ENCODE results near the gene UBA6.
A peak's percentile ranks its signal among the peaks of the same experiment; 100 is the strongest.
"Not testable (repeated sequence)": the region's sequence is repeated elsewhere in the genome, so short reads cannot be mapped to it uniquely, and the experiment has no call there.

Gene UBA6

DNA sequence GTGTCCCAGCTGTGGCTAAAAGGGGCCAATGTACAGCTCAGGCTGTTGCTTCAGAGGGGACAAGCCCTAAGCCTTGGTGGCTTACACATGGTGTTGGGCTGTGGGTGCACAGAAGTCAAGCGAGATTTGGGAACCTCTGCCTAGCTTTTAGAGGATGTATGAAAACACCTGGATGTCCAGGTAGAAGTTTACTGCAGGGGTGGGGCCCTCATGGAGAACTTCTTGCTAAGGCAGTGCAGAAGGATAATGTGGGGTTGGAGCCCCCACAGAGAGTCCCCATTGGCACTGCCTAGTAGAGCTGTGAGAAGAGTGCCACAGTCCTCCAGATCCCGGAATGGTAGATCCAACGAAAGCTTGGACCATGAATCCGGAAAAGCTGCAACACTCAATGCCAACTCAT lies 40.5 kb downstream of the UBA6 start:
- DNase-seq (ENCODE audit: low read depth), result no peak

DNA sequence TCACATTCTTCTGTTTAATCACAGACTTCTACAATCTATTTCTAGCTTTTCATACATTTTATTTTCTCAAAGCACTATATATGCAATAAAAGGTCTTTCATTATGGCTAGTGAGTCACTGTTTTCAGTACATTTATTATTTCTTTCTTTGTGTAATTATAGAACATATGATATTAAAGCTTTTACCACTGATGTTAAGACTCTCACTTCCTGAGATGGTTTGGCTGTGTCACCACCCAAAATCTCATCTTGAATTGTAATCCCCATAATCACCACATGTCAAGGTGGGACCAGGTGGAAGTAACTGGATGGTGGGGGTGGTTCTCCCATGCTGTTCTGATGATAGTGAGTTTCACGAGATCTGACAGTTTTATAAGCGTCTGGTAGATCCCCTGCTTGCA lies 41.9 kb downstream of the UBA6 start:
- no peak for DNase-seq (ENCODE audit: low read depth)

DNA sequence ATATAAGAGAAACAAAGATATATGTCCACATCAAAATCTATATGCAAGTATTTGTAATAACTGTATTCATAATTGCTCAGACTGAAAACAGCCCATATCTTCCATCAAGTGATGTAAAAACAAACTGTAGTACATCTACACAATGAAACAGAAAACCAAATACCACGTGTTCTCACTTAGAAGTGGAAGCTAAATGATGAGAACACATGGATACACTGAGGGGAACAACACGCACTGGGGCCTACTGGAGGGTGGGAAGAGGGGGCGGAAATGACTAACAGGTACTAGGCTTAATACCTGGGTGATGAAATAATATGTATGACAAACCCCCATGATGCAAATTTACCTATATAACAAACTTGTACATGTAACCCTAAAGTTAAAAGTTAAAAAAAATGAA lies 42.7 kb downstream of the UBA6 start:
- no peak for DNase-seq (ENCODE audit: low read depth)

DNA sequence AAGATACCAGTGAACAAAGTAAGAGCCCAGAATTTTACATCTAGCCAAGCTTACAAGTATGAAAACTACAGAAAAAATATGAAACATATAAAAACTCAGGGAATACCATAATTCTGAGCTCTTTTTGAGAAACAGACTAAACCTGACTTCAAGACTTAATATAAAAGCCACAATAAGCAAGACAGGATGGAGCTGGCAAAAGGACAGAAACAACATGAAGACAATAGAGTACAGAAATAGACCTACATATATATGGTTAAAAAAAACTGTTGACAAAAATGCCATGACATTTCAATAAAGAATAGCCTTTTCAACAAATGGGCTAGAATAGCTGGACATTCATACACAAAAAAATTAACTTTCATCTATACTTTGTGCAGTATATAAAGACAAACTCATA lies 49.4 kb downstream of the UBA6 start:
- no peak for DNase-seq (ENCODE audit: low read depth)

DNA sequence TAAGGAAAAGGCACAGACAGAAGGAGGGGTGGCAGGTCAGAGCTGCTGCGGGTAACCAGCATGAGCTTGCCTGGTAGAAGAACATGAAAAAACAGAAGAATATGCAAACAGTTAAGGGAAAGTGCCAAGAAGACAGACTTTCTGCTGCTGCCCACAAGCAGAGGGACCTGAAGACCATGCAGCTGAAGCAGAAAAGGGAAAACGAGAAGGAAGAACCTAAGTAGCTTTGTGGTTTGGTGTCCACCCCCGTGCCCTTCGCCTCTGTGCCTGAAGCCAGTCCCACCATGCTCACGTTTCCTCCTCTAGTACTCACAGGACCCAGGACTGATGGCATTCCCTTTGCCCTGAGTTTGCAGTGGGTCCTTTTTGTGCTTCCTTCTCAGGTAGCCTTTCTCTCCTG lies 62.8 kb downstream of the UBA6 start:
- no peak for DNase-seq (ENCODE audit: low read depth)

DNA sequence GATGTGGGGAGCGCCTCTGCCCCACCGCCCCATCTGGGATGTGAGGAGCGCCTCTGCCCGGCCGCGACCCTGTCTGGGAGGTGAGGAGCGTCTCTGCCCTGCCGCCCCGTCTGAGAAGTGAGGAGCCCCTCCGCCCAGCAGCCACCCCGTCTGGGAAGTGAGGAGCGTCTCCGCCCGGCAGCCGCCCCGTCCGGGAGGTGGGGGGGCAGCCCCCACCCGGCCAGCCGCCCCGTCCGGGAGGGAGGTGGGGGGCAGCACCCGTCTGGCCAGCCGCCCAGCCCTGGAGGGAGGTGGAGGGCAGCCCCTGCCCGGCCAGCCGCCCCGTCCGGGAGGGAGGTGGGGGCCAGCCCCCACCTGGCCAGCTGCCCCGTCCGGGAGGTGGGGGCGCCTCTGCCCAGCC lies 64.0 kb downstream of the UBA6 start:
- DNase-seq (ENCODE audit: low read depth), result not testable (repeated sequence)

DNA sequence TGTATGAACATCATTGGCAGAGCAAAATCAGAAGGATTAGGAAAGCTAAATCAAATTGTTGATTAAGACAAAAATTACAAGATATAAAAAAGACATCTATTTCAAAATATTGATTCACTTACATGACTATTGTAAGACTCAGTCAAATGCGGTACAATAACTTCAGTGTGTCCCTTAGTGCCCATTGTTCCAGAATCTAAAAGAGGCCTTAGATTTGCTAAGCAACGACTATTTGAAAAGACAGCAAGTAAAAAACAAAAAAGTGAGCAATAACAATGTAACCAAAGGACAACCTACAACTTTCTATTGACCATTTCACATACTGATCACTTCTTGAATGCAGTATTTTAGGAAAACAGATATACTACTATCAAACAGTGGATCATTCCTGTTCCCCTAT lies 65.6 kb downstream of the UBA6 start:
- no peak for DNase-seq (ENCODE audit: low read depth)

DNA sequence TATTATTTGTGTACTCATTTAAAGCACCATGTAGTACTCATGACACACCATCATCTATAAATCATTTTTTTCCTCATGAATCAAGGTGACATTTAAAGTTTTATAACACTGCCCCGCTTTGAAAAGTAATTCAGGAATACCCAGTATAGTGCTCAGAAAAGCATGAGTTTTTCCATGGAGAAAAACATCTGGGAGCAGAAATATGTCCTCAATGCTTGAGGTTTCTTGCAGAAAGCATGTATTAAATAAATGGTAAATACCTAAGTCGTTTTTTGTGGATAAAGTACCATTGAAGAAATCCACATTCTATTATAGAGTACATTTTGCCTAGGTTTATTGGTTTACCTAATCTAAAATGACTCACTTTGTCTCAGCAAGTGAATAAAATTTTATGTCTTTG lies 66.2 kb downstream of the UBA6 start:
- no peak for DNase-seq (ENCODE audit: low read depth)

DNA sequence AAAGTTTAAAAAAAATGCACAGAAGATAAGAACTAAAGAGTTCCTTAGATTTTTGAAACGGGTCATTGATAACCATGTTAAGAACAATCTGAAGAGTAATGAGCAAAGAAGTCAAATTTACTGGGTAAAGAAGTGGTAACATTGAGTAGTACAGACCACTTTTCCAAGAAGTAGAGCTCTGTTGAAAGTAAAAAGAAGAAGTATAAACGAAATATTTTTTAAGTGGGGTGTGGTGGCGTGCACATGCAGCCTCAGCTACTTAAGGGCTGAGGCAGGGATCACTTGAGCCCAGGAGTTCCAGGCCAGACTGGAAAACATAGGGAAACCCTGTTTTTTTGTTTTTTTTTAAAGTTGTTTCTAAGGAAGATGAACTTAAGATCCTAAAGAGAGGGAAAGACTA lies 68.5 kb downstream of the UBA6 start:
- no peak for DNase-seq (ENCODE audit: low read depth)

DNA sequence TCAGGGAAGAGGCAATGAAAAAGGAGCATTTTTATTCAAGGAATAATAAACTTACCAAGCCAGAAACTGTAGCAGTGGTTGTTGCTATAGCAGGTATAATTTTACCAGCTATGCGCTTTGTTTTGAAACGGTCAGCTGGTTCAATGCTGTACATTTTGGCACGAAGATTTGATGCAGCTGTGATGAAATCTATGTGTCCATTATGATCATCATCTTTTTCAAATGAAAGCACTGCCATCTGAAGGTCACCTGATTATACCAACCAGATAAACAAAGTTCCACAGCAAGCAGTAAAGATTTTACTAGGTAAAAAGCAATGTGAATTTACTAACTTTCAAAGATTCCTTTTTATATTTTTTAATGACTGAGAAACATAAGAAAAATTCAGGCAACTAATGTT lies 76.0 kb downstream of the UBA6 start:
- no peak for DNase-seq (ENCODE audit: low read depth)

DNA sequence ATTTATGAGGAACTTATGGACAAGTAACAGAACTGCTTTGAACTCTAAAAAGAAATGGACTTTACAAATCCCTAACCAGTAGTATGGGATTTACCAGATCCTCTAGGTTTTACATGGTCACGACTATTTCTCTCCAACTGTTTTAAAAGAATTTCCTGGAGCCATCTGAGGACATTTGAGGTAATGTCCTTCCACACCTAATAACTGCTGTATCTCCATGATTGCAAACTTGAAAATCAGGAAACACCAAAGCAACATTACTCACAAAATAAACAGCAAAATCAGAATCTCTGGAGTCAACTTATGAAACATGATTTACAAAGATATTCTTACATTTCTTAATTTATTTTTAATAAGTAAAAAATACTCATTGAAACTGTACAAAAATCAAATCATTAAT lies 84.5 kb downstream of the UBA6 start:
- no peak for DNase-seq (ENCODE audit: low read depth)

DNA sequence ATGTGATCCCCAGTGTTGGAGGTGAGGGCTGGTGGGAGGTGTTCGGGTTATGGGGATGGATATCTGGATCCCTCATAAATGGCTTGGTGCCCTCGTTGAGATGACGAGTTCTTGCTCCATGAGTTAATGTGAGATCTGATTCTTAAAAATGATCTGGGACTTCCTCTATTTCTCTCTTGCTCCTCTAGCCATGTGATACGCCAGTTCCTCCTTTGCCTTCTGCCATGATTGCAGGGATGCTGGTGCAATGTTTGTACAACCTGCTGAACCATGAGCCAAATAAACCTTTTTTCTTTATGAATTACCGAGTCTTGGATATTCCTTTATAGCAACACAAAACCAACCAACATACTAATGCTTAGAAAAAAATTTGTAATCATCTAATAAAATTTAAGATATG lies 85.8 kb downstream of the UBA6 start:
- DNase-seq (ENCODE audit: low read depth), result no peak

DNA sequence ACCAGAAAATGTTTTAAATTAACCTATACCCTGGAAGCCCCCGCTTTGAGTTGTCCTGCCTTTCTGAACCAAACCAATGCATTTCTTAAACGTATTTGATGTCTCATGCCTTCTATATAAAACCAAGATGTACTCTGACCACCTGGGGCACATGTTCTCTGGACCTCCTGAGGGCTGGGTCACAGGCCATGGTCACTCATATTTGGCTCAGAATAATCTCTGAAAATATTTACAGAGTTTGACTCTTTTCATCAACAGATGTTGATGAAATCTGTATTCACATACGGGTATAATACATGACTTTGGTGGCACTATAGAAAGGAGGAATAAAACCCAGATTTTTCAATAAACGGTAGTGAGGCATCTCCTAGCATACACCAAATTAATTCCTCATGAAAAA lies 86.8 kb downstream of the UBA6 start:
- DNase-seq (ENCODE audit: low read depth), result no peak

DNA sequence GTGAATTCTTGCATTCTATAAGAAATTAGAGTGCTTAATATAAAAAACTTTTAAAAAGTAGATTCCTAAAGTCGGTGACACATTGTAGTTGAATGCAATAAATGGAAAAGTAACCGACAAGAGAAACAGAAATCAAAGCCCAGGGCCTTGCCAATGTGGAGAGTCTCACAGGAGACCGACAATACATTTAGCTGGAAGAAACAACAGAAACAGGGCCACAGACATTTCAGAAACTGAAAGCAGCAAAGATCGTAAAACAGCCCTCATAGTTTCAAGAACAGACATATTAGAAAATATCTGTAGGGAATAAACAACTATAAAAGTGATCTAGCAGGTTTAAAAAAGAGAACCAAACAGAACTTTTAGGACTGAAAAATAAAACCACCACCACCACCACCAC lies 92.9 kb downstream of the UBA6 start:
- DNase-seq (ENCODE audit: low read depth), result no peak

DNA sequence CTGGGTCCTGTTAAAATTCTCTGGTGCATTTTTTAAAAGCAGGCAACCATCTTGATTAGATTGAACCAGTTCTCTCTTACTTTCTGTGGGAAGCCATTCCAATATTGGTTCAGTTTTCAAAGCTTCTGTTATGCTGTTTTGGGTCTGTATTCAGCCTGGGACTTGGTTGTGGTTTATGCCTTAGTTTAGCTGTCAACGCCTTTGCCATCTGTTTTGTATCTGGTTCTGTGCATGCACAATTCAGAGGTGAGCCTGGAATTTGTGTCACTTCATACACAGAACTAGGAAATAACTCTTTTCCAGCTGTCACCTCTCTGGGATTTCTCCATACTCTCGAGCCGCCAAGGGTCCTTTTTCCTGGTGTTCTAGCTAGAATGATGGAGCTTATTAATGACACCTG lies 96.2 kb downstream of the UBA6 start:
- no peak for DNase-seq (ENCODE audit: low read depth)

DNA sequence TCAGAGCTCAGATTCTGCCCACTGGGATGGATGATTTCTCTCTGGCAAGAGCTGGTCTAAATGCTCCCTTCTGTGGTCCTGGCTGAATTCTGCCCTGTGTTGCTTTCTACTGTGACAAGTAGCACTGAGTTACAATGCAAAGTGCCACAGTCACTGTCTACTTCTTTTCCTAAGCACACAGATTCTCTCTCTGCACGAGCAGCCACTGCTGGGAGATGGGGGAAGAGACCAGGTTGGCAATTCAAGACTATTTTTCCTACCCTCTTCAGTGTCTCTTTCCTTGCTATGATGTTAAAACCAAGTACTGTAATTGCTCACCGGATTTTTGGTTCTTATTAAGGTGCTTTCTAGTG lies 97.0 kb downstream of the UBA6 start:
- DNase-seq (ENCODE audit: low read depth), result no peak

DNA sequence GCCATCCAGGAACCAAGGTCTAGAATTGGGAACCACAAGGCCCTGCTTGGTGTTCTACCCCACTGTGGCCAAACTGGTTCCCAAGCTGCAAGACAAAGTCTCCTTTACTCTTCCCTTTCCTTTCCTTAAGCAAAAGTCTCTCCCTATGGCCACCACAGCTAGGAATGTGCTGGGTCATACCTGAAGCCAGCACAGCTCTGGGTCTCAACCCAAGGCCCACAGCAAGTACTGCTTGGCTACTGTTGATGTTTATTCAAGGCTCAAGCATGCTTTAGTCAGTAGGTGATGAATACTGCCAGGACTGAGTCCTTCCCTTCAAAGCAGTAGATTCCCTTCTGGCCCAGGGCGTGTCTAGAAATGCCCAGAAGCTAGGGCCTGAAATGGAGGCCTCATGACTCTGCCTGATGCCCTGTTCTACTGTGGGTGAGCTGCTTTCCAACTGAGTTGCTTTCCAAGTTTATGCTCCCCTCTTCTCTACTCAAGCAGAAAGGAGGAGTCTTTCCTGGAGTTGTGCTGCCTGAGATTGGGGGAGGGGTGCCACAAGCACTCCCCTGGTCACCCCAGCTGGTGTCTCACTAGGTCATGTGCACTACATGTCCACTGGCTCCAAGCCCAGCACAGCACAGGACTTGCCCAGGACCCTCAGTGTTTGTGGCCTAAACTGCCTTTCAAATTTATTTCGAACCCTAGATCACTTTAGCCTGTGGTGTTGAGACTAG lies 97.5 kb downstream of the UBA6 start:
- no peak for DNase-seq (ENCODE audit: low read depth)

DNA sequence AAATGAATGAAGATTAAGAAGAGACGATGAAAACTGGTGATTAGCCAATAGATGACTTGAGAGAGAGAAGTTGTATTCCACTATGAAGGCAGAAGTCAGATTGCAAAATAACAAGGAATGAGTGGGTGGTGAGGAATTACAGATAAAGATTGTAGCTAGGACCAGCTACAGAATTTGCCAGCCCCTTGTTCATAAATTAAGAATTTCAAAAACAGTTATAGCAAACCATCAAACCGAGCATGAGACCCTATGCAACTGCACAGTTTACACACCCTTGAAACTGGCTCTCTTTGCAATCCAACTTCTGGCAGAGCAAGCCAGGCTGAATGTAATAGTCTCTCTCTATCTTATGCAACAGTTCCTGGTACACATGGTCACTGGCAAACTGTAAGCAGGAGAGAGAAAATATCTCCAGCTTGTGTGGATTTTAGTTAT lies 107.2 kb downstream of the UBA6 start:
- peak; percentile 8 for DNase-seq (ENCODE audit: low read depth)

DNA sequence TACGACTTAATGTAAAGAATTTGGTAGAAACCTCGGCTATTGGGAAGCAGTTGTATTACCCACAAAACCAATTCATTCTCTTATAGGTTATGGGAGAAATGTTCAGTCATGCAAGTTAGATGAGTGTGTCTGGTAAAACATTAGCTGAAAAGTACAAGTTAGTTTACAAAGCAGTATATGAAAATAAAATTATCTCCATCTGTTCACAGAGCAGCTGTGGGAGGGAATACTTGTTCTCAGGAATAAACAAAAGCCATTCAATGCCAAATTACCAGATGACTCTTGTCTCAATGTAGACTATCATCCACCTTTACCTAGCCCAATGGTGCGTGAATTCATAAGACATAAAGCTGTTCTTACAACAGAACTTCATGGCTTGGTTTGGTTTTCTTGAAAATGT lies 113.8 kb downstream of the UBA6 start:
- DNase-seq (ENCODE audit: low read depth), result no peak

DNA sequence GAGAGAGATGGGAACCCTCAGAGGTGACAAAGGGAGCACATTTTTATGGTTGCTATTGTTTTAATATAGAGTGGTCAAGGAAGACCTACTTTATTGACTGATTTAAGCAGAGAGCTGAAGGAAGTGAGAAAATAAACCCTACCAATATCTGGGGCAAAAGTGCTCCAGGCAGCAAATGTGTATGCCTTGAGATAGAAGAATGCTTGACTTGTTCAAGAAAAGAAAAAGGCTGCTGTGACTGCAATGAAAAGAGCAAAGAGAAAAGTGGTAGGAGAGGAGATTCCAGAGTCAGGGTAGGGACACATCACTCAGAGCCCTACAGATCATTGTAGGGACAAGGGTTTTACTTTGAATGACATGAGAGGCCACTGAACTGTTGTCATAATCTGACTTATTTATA lies 116.5 kb downstream of the UBA6 start:
- no peak for DNase-seq (ENCODE audit: low read depth)

DNA sequence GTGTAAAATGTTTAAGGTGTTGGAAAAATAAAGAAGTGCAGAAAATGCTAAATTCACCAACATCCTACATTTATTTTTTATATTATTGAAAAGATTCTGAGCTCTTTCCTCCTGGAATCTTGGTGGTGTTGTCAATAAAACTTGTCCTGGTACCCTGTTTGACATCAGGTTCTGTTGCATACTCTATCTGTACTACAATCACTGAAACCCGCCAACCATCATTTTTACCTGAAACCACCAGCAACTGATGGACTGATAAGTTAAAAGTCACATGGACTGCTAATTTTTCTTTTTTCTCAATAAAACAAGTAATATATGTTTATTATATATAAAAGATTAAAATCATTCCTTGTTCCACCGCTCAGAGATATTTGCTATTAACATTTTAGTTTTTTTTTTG lies 119.0 kb downstream of the UBA6 start:
- DNase-seq (ENCODE audit: low read depth), result no peak

DNA sequence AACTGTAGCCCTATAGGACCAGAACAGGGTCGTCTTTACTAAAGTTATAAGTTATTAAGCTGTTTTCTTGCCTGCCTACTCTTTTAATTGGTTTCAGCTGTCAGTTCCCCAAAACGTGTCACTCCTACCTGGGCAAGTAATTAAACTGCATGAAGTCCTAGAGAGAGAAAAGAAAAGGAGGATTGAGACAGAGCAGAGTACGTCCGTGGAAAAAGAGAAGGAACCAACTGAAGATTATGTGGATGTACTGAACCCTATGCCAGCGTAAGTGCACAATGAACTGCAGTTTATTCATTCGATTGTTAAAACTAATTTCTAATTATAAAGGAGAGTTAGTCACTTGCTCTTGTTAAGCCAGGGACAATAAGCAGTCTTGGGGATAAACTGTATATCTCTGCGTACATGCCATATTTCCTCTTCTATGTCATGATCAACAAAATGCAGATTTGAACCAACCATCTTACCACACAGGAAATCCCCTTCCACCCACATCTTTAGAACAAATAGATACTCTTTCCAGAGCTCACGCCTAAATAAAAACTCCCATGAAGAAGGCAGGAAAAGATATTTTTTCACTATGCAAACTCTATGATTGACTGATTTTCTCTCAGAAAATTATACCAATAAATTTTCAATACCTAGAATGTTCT lies 119.6 kb downstream of the UBA6 start:
- DNase-seq (ENCODE audit: low read depth), result no peak

DNA sequence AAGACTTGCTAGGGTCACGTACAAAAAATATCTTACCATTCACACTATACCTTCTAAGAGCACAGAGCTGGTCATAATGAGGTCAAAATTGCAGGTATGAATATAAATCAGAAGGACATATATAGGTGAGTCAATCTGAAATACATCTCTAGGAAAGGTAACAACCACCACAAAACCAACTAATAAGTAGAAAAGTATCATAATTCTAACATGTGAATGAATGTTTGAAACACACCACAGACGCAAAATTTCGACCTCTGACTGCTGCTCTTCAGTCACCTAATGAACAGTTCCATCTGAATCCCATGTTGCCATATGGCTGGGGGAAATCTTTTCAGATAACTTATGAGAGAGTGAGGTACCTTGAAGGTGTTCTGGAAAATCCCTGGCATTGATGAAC lies 120.4 kb downstream of the UBA6 start:
- no peak for DNase-seq (ENCODE audit: low read depth)

DNA sequence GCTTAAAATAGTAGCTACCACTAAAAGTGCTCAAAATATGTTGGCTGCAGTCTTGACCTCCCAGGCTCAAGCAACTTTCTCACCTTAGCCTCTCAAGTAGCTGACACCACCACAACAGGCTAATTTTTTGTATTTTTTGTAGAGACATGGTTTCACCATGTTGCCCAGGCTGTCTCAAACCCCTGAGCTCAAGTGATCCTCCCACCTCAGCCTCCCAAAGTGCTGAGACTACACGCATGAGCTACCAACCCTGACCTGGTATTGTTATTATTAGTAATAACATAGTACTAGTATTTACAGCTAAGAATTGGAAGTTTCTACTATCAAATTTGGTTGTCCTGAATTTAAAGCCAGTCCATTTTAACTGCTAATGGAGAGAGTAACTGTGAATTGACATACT lies 124.4 kb downstream of the UBA6 start:
- DNase-seq (ENCODE audit: low read depth), result no peak
